ENCODE measurements around the gene TPRX1.

GRCh38 chr19:47779524-47780214 is 24.7 kb downstream of the TPRX1 start:
- TF ChIP-seq, protein P1, sequence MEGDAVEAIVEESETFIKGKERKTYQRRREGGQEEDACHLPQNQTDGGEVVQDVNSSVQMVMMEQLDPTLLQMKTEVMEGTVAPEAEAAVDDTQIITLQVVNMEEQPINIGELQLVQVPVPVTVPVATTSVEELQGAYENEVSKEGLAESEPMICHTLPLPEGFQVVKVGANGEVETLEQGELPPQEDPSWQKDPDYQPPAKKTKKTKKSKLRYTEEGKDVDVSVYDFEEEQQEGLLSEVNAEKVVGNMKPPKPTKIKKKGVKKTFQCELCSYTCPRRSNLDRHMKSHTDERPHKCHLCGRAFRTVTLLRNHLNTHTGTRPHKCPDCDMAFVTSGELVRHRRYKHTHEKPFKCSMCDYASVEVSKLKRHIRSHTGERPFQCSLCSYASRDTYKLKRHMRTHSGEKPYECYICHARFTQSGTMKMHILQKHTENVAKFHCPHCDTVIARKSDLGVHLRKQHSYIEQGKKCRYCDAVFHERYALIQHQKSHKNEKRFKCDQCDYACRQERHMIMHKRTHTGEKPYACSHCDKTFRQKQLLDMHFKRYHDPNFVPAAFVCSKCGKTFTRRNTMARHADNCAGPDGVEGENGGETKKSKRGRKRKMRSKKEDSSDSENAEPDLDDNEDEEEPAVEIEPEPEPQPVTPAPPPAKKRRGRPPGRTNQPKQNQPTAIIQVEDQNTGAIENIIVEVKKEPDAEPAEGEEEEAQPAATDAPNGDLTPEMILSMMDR (IDR thresholded peaks at IDR 0.05) = no peak
- no peak for TF ChIP-seq POLR2A (IDR thresholded peaks at IDR 0.05)

All from testis (tissue), 2 donors.